ENCODE measurements around the gene VIPR1.

DNA sequence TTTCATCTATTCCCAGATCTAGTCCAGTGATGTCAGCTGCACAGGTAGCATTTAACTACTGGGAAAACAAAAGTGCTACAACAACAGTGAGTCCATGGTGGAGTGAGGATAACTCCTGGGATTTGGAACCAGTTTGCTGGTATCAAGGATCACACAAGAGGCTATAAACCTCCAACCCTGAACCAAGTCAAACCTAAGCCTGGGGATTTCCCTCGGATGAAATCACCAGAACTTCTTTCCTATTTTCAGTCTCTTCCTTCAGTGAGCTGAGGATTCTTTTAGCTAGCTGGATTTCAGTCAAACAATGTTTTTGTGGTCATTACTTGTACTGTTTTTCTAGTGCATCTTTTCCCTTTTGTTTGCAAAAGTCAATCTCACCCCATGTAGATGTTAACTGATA lies 47.8 kb downstream of the VIPR1 start:
- TF ChIP-seq, protein P1, sequence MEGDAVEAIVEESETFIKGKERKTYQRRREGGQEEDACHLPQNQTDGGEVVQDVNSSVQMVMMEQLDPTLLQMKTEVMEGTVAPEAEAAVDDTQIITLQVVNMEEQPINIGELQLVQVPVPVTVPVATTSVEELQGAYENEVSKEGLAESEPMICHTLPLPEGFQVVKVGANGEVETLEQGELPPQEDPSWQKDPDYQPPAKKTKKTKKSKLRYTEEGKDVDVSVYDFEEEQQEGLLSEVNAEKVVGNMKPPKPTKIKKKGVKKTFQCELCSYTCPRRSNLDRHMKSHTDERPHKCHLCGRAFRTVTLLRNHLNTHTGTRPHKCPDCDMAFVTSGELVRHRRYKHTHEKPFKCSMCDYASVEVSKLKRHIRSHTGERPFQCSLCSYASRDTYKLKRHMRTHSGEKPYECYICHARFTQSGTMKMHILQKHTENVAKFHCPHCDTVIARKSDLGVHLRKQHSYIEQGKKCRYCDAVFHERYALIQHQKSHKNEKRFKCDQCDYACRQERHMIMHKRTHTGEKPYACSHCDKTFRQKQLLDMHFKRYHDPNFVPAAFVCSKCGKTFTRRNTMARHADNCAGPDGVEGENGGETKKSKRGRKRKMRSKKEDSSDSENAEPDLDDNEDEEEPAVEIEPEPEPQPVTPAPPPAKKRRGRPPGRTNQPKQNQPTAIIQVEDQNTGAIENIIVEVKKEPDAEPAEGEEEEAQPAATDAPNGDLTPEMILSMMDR (conservative IDR thresholded peaks at IDR 0.05 in 1 of 2, IDR thresholded peaks at IDR 0.05 in 1 of 2; ENCODE audit: low read depth in 1 of 2, low read length in 2 of 2) = no peak
- TF ChIP-seq EZH2 (IDR thresholded peaks at IDR 0.05; ENCODE audit: low read length, missing control alignments) = no peak
